ENCODE results near the gene PTGIR.

DNA sequence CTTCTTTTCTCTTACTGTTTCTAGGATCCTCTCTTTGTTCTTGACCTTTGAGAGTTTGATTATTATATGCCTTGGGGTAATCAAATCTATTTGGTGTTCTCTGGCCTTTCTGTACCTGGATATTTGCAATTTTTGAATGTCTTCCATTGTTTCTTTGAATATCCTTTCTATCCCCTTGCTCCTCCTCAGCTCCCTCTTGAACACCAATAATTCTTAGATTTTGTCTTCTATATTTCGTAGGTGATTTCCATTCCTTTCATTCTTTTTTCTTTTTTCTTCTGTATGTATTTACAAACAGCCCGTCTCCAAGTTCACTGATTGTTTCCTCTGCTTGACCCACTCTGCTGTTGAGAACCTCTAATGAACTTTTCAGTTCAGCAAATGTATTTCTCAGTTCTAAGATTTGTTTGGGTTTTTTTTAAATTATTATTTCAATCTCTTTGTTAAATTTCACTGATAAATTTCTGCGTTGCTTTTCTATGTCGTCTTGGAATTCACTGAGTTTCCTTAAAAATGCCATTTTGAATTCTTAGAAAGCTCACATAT is 26.4 kb downstream of the PTGIR start:
- TF ChIP-seq, protein P1, sequence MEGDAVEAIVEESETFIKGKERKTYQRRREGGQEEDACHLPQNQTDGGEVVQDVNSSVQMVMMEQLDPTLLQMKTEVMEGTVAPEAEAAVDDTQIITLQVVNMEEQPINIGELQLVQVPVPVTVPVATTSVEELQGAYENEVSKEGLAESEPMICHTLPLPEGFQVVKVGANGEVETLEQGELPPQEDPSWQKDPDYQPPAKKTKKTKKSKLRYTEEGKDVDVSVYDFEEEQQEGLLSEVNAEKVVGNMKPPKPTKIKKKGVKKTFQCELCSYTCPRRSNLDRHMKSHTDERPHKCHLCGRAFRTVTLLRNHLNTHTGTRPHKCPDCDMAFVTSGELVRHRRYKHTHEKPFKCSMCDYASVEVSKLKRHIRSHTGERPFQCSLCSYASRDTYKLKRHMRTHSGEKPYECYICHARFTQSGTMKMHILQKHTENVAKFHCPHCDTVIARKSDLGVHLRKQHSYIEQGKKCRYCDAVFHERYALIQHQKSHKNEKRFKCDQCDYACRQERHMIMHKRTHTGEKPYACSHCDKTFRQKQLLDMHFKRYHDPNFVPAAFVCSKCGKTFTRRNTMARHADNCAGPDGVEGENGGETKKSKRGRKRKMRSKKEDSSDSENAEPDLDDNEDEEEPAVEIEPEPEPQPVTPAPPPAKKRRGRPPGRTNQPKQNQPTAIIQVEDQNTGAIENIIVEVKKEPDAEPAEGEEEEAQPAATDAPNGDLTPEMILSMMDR (IDR thresholded peaks at IDR 0.05; ENCODE audit: low read depth, low read length), result no peak
- TF ChIP-seq EZH2phosphoT487 (IDR thresholded peaks at IDR 0.05; ENCODE audit: low read depth), result no peak

Measured in OCI-LY3 (cell line).